ENCODE measurements around the gene PRIM1. TPM values are rescaled to one million over a fixed set of nuclear protein-coding genes. Genes with fewer than 3 reads are reported as not detected.

PRIM1 gene
- total and polyA plus RNA-seq, 2 of the 13 experiments (the other 11 are each of a cell fraction or from before 2014, with no cell fraction given), result 30.0 to 47.3 TPM

GRCh38 chr12:56759263-56759908 lies 7.3 kb upstream of the PRIM1 start (continued):
- 0 out of 2 replicates have a peak, but pooled peaks have one; percentile 26 for TF ChIP-seq DRAP1 (CRISPR knock-in tag; IDR thresholded peaks at IDR 0.05)
- peak; percentile 77 for TF ChIP-seq RERE (CRISPR knock-in tag; IDR thresholded peaks at IDR 0.05; ENCODE audit: low read depth)
- TF ChIP-seq ZBTB7B (CRISPR knock-in tag; IDR thresholded peaks at IDR 0.05), result no peak
- TF ChIP-seq SIX1 (CRISPR knock-in tag; IDR thresholded peaks at IDR 0.05; ENCODE audit: borderline replicate concordance), result peak; percentile 78; the same call in 1 of the 2 replicates
- 0 out of 2 replicates have a peak, but pooled peaks have one; percentile 36 for TF ChIP-seq MEIS2 (CRISPR knock-in tag; IDR thresholded peaks at IDR 0.05)
- TF ChIP-seq ZBTB43 (CRISPR knock-in tag; conservative IDR thresholded peaks at IDR 0.05), result peak; percentile 16; the same call in 1 of the 2 replicates
- TF ChIP-seq, protein P1, sequence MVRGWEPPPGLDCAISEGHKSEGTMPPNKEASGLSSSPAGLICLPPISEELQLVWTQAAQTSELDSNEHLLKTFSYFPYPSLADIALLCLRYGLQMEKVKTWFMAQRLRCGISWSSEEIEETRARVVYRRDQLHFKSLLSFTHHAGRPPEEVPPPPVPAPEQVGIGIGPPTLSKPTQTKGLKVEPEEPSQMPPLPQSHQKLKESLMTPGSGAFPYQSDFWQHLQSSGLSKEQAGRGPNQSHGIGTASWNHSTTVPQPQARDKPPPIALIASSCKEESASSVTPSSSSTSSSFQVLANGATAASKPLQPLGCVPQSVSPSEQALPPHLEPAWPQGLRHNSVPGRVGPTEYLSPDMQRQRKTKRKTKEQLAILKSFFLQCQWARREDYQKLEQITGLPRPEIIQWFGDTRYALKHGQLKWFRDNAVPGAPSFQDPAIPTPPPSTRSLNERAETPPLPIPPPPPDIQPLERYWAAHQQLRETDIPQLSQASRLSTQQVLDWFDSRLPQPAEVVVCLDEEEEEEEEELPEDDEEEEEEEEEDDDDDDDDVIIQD (CRISPR knock-in tag; IDR thresholded peaks at IDR 0.05; ENCODE audit: low read depth), result 0 out of 2 replicates have a peak, but pooled peaks have one; percentile 10
- TF ChIP-seq NONO (IDR thresholded peaks at IDR 0.05), result no peak
- peak; percentile 54; the same call in 1 of the 2 replicates for TF ChIP-seq NONO (CRISPR knock-in tag; conservative IDR thresholded peaks at IDR 0.05)
- TF ChIP-seq SMYD3 (CRISPR knock-in tag; IDR thresholded peaks at IDR 0.05), result peak; percentile 14; the same call in 1 of the 2 replicates
- peak in 1 of 2 experiments; percentile 69; a peak in 1 of 4 replicates for TF ChIP-seq KLF16 (CRISPR knock-in tag; IDR thresholded peaks at IDR 0.05)
- no peak for TF ChIP-seq XRCC5 (optimal IDR thresholded peaks at IDR 0.05; ENCODE audit: low read length)
- TF ChIP-seq ZNF609 (CRISPR knock-in tag; IDR thresholded peaks at IDR 0.05; ENCODE audit: borderline replicate concordance), result peak; percentile 91
- TF ChIP-seq MXD3 (CRISPR knock-in tag; IDR thresholded peaks at IDR 0.05), result no peak
